Brain microvascular endothelial cell (primary cell): ENCODE results near the gene PSMD12.
"Not testable (repeated sequence)": the region's sequence is repeated elsewhere in the genome, so short reads cannot be mapped to it uniquely, and the experiment has no call there.

Source experiments
- DNase-seq: peaks from one replicate; pipeline ENCODE4 v3.0.0-alpha.2; 2020
- H3K27ac ChIP-seq: fragments of 250-450 bp; sonication (Bioruptor Pico); 2 replicates; pipeline ENCODE4 v1.5.1; 2020; ENCODE audit warnings: mild to moderate bottlenecking, moderate library complexity
- H3K27me3 ChIP-seq: fragments of 250-450 bp; sonication (Bioruptor Pico); replicated peaks from 2 replicates; pipeline ENCODE4 v1.5.1; 2020; ENCODE audit warnings: mild to moderate bottlenecking
- H3K36me3 ChIP-seq: fragments of 250-450 bp; sonication (Bioruptor Pico); replicated peaks from 2 replicates; pipeline ENCODE4 v1.5.1; 2020; ENCODE audit warnings: mild to moderate bottlenecking
- H3K4me3 ChIP-seq: 2 replicates; pipeline ENCODE4 v1.5.1; 2011; ENCODE audit warnings: low read depth, mild to moderate bottlenecking, control low read depth, low read length, moderate library complexity
- CTCF ChIP-seq: IDR thresholded peaks from 2 replicates; pipeline ENCODE4 v1.5.1; 2011; ENCODE audit warnings: low read depth, mild to moderate bottlenecking, moderate library complexity, low read length, control low read depth, inconsistent platforms; ENCODE audit errors: missing control alignments
- in situ Hi-C: cut with HindIII; loops from 2 replicates; pipeline ENCODE4 v1.10.0; 2017; ENCODE audit warnings: low sequenced_read_pairs, low pct_ligation_motif_present

PSMD12 gene

DNA sequence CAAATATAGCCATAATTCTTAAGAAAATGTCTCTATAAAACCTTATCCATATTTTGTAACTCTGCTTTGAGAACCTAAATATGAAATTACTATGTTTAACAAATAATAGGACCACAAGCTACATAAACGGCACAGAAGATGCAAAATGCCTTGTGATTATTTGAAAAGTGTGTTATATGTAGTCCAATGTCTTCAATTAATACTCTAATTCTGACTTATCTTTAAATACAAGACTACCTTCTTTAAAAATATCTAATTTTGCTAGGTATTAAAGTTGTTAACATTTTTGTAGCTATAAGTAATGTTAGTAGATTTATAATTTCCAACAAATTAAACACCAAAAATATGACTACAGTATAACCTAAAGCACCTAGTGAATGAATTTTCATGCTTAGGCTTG, 17.0 kb downstream of the PSMD12 start:
- Histone ChIP-seq H3K27me3 (no peaks in the 10 kb centered on the region), H3K4me3 (no peak overlapping the region), H3K36me3 (peaks cover 73% of the 10 kb centered on the region), H3K27ac (no peak overlapping the region)
- no peak for DNase-seq
- TF ChIP-seq CTCF = no peak
- in situ Hi-C loops = no loop called here

GRCh38 chr17:67347826-67348225, 18.6 kb downstream of the PSMD12 start:
- Histone ChIP-seq H3K27ac (no peak overlapping the region), H3K4me3 (no peak overlapping the region), H3K36me3 (peaks cover 73% of the 10 kb centered on the region), H3K27me3 (no peaks in the 10 kb centered on the region)
- DNase-seq = no peak
- no peak for TF ChIP-seq CTCF
- in situ Hi-C loops = no loop called here

DNA sequence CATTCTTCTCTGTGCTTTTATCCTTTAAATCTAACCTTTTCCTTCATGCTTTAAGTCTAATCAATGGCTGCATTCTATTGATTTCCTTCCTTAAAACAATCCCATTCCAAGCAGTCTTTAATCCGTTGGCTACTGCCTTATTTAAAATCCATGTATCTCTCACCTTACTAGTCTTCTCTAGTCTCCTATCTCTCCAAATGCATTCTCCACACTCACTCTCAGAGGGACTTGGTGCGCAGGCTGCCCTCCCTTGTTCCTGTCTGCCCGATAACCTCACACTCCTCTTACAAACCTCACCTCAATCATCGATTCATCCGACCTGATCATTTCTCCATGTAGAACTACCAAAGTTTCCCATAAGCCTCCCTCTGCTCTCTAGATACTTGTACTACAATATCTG, 23.1 kb downstream of the PSMD12 start:
- in situ Hi-C loops = no loop called here
- no peak for DNase-seq
- Histone ChIP-seq H3K4me3 (no peak overlapping the region), H3K36me3 (peaks cover 56% of the 10 kb centered on the region), H3K27ac (no peak overlapping the region), H3K27me3 (no peaks in the 10 kb centered on the region)
- TF ChIP-seq CTCF = no peak

DNA sequence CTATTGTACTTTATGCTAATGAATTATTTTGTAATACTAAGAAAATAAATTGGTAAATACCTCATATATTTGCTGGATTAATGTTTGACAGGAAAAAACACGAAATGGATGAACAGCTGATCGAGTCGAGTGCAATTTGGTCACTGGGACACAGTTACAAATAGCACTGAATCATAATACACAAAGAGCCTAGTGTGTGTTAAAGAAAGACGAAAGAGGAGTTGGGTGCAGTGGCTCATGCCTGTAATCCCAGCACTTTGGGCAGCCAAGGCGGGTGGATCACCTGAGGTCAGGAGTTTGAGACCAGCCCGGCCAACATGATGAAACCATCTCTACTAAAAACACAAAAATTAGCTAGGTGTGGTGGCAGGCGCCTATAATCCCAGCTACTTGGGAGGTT, 28.0 kb downstream of the PSMD12 start:
- DNase-seq, H3K4me3 ChIP-seq, in situ Hi-C loops, H3K27ac ChIP-seq, H3K27me3 ChIP-seq: not testable (repeated sequence)
- H3K36me3 ChIP-seq = peaks cover 18% of the 10 kb centered on the region

- peaks cover 11% of the 10 kb centered on the region for H3K36me3 ChIP-seq
- no peaks in the 10 kb centered on the region for H3K27me3 ChIP-seq
- no peak overlapping the region for H3K4me3 ChIP-seq
- TF ChIP-seq CTCF = no peak
- no peak for DNase-seq
- H3K27ac ChIP-seq = no peak overlapping the region
- in situ Hi-C loops = no loop called here
Observed at GRCh38 chr17:67336859-67337258, 29.5 kb downstream of the PSMD12 start.

GRCh38 chr17:67335245-67335835, 31.0 kb downstream of the PSMD12 start:
- Histone ChIP-seq H3K36me3 (peaks cover 4% of the 10 kb centered on the region), H3K27me3 (no peaks in the 10 kb centered on the region)
- in situ Hi-C loops = no loop called here

GRCh38 chr17:67332162-67332508, 34.2 kb downstream of the PSMD12 start:
- H3K27me3 ChIP-seq, in situ Hi-C loops, H3K4me3 ChIP-seq, H3K36me3 ChIP-seq, H3K27ac ChIP-seq, DNase-seq: not testable (repeated sequence)

More at GRCh38 chr17:67335245-67335835, 31.0 kb downstream of the PSMD12 start:
- no peak for TF ChIP-seq CTCF
- Histone ChIP-seq H3K27ac (no peak overlapping the region), H3K4me3 (no peak overlapping the region)
- DNase-seq = no peak

GRCh38 chr17:67331381-67332161, 34.8 kb downstream of the PSMD12 start:
- H3K4me3 ChIP-seq, H3K27ac ChIP-seq, in situ Hi-C loops, DNase-seq, H3K36me3 ChIP-seq, H3K27me3 ChIP-seq: not testable (repeated sequence)
